Astrocyte of the cerebellum (primary cell): ENCODE measurements around the gene GCN1.

Experiments used
- DNase-seq: peaks from one replicate; pipeline ENCODE4 v3.0.0-alpha.2; 2011; ENCODE audit warnings: low read depth
- H3K4me3 ChIP-seq: 2 replicates; pipeline ENCODE4 v1.5.1; 2011; ENCODE audit warnings: mild to moderate bottlenecking, low read depth, low read length, moderate library complexity
- CTCF ChIP-seq: IDR thresholded peaks from 2 replicates; pipeline ENCODE4 v1.5.1; 2012; ENCODE audit warnings: low read length, low read depth, moderate library complexity, mild to moderate bottlenecking; ENCODE audit errors: missing control alignments
- in situ Hi-C: cut with HindIII; loops from 2 replicates; pipeline ENCODE4 v1.10.0; 2017; ENCODE audit warnings: low sequenced_read_pairs

GCN1 gene

GRCh38 chr12:120168337-120168736, 26.2 kb downstream of the GCN1 start:
- no peak for TF ChIP-seq CTCF
- in situ Hi-C loops = no loop called here
- DNase-seq = no peak
- H3K4me3 ChIP-seq = no peak overlapping the region

- H3K4me3 ChIP-seq = no peak overlapping the region
- no peak for TF ChIP-seq CTCF
- in situ Hi-C loops = no loop called here
- no peak for DNase-seq
Measured at GRCh38 chr12:120167529-120168095, 26.9 kb downstream of the GCN1 start.

GRCh38 chr12:120164293-120164692, 30.2 kb downstream of the GCN1 start:
- no peak for TF ChIP-seq CTCF
- in situ Hi-C loops = no loop called here
- no peak for DNase-seq
- H3K4me3 ChIP-seq = no peak overlapping the region

- H3K4me3 ChIP-seq = no peak overlapping the region
- no peak for TF ChIP-seq CTCF
- in situ Hi-C loops = no loop called here
- DNase-seq = no peak
Measured at GRCh38 chr12:120162763-120163162, 31.8 kb downstream of the GCN1 start.

- no peak for TF ChIP-seq CTCF
- DNase-seq = no peak
- in situ Hi-C loops = no loop called here
- no peak overlapping the region for H3K4me3 ChIP-seq
Measured at GRCh38 chr12:120161852-120162251, 32.7 kb downstream of the GCN1 start.

- TF ChIP-seq CTCF = no peak
- in situ Hi-C loops = no loop called here
- no peak for DNase-seq
- no peak overlapping the region for H3K4me3 ChIP-seq
Measured at GRCh38 chr12:120159509-120160237, 34.8 kb downstream of the GCN1 start.

GRCh38 chr12:120158351-120158750, 36.2 kb downstream of the GCN1 start:
- no peak for DNase-seq
- TF ChIP-seq CTCF = no peak
- in situ Hi-C loops = no loop called here
- no peak overlapping the region for H3K4me3 ChIP-seq
